ENCODE measurements around the gene OR51L1.

The OR51L1 gene

GRCh38 chr11:5046226-5046625 lies 51.6 kb downstream of the OR51L1 start, which contains the start of gene OR52J3:
TSS of gene OR52J3 (plus strand) at chr11:5046526. CDS start at chr11:5046526, 0 bp downstream.
- Histone ChIP-seq H3K79me2 (ENCODE audit: insufficient read depth, low read length) (no peaks in the 10 kb centered on the region), H2AFZ (ENCODE audit: low read length) (no peak within 1 kb of the TSS), H3F3A (ENCODE audit: low read depth) (no peaks in the 10 kb centered on the region), H3K36me3 (ENCODE audit: insufficient read depth, low read length) (no peaks in the 10 kb centered on the region), H3K27me3 (ENCODE audit: insufficient read depth, low read length, poor library complexity, severe bottlenecking) (no peaks in the 10 kb centered on the region), H3K9ac (ENCODE audit: low read depth, low read length, poor library complexity, severe bottlenecking) (no peak within 1 kb of the TSS), H3K4me1 (ENCODE audit: insufficient read depth, low read length, poor library complexity, severe bottlenecking) (no peaks in the 10 kb centered on the region), H3K4me3 (ENCODE audit: low read length, poor library complexity, severe bottlenecking) (no peak within 1 kb of the TSS), H3K4me2 (ENCODE audit: low read depth, low read length, poor library complexity, severe bottlenecking) (no peak within 1 kb of the TSS), H4K20me1 (ENCODE audit: insufficient read depth, low read length, poor library complexity, severe bottlenecking) (no peaks in the 10 kb centered on the region), H3K9me2 (replicated peaks; ENCODE audit: low read depth, low read length) (no peaks in the 10 kb centered on the region), H3K9me3 (ENCODE audit: insufficient read depth, low read depth, low read length) (no peaks in the 10 kb centered on the region)
- TF ChIP-seq EZH2phosphoT487 (IDR thresholded peaks at IDR 0.05; ENCODE audit: borderline replicate concordance) (no peak), CTCF (conservative IDR thresholded peaks at IDR 0.05; ENCODE audit: low read length) (no peak)

GRCh38 chr11:5046754-5047330 lies 52.2 kb downstream of the OR51L1 start:
- Histone ChIP-seq H3K9me3 (ENCODE audit: insufficient read depth, low read depth, low read length) (no peaks in the 10 kb centered on the region), H2AFZ (ENCODE audit: low read length) (no peak overlapping the region), H3K27me3 (ENCODE audit: insufficient read depth, low read length, poor library complexity, severe bottlenecking) (no peaks in the 10 kb centered on the region), H3K4me2 (ENCODE audit: low read depth, low read length, poor library complexity, severe bottlenecking) (no peak overlapping the region), H3F3A (ENCODE audit: low read depth) (no peaks in the 10 kb centered on the region), H3K4me1 (ENCODE audit: insufficient read depth, low read length, poor library complexity, severe bottlenecking) (no peaks in the 10 kb centered on the region), H3K9ac (ENCODE audit: low read depth, low read length, poor library complexity, severe bottlenecking) (no peak overlapping the region), H3K79me2 (ENCODE audit: insufficient read depth, low read length) (no peaks in the 10 kb centered on the region), H3K36me3 (ENCODE audit: insufficient read depth, low read length) (no peaks in the 10 kb centered on the region), H3K4me3 (ENCODE audit: low read length, poor library complexity, severe bottlenecking) (no peak overlapping the region), H3K9me2 (replicated peaks; ENCODE audit: low read depth, low read length) (no peaks in the 10 kb centered on the region), H4K20me1 (ENCODE audit: insufficient read depth, low read length, poor library complexity, severe bottlenecking) (no peaks in the 10 kb centered on the region)
- no peak for TF ChIP-seq EZH2phosphoT487 (IDR thresholded peaks at IDR 0.05; ENCODE audit: borderline replicate concordance)
- TF ChIP-seq CTCF (conservative IDR thresholded peaks at IDR 0.05; ENCODE audit: low read length), result no peak

All from Loucy (cell line).